GM13976 (cell line): ENCODE results near the gene TAS1R1.
"Not testable (repeated sequence)": the region's sequence is repeated elsewhere in the genome, so short reads cannot be mapped to it uniquely, and the experiment has no call there.

Experiments used
- DNase-seq: peaks from one replicate; pipeline ENCODE4 v3.0.0; 2012; ENCODE audit warnings: low spot score
- CTCF ChIP-seq: IDR thresholded peaks from 2 replicates; pipeline ENCODE4 v1.5.1; 2012; ENCODE audit warnings: borderline replicate concordance, mild to moderate bottlenecking; ENCODE audit not compliant: insufficient read depth; ENCODE audit errors: extremely low read depth, missing control alignments, control extremely low read depth
- in situ Hi-C: fragments of 300-500 bp; cut with MboI; formaldehyde crosslinking; loops from one replicate; pipeline ENCODE4 v1.12.0; 2022; ENCODE audit warnings: low sequenced_read_pairs, mixed read lengths, inconsistent platforms; ENCODE audit not compliant: unreplicated experiment

TAS1R1 gene

GRCh38 chr1:6596886-6597776 lies 42.0 kb downstream of the TAS1R1 start:
- in situ Hi-C loops, result no loop called here
- no peak for DNase-seq
- TF ChIP-seq CTCF, result no peak

GRCh38 chr1:6597777-6598131 lies 42.6 kb downstream of the TAS1R1 start:
- in situ Hi-C loops, result no loop called here
- no peak for TF ChIP-seq CTCF
- DNase-seq, result no peak

GRCh38 chr1:6599141-6599975 lies 44.3 kb downstream of the TAS1R1 start:
- no peak for DNase-seq
- TF ChIP-seq CTCF, result no peak
- in situ Hi-C loops, result no loop called here

GRCh38 chr1:6599991-6600390 lies 44.9 kb downstream of the TAS1R1 start:
- DNase-seq, in situ Hi-C loops: not testable (repeated sequence)

- in situ Hi-C loops, result no loop called here
- no peak for TF ChIP-seq CTCF
Observed at GRCh38 chr1:6600410-6601048, 45.4 kb downstream of the TAS1R1 start.

GRCh38 chr1:6601049-6601922 lies 46.2 kb downstream of the TAS1R1 start:
- DNase-seq, result peak; percentile 77
- no peak for TF ChIP-seq CTCF
- in situ Hi-C loops, result no loop called here

More at GRCh38 chr1:6600410-6601048, 45.4 kb downstream of the TAS1R1 start:
- DNase-seq, result no peak
